GM23248 (cell line): ENCODE measurements around the gene VPS52.

ENCODE experiments used
- EZH2 ChIP-seq: fragments of 200-600 bp; sonication (generic); IDR thresholded peaks from 2 replicates; pipeline ENCODE4 v1.6.1; 2018; ENCODE audit warnings: antibody characterized with exemption, mild to moderate bottlenecking; ENCODE audit not compliant: insufficient read depth, poor library complexity, severe bottlenecking
- EZH2phosphoT487 ChIP-seq: fragments of 200-600 bp; sonication (generic); IDR thresholded peaks from 2 replicates; pipeline ENCODE4 v1.6.1; 2018; ENCODE audit warnings: antibody characterized with exemption, moderate library complexity, mild to moderate bottlenecking, low read depth; ENCODE audit not compliant: insufficient read depth

- TF ChIP-seq EZH2phosphoT487 (no peak), EZH2 (no peak)
Observed at GRCh38 chr6:33301877-33302276, 30.2 kb upstream of the VPS52 start.
